Left cardiac atrium (tissue), 4 donors: ENCODE results near the gene ST8SIA4. TPM values are rescaled to one million over a fixed set of nuclear protein-coding genes. Genes with fewer than 3 reads are reported as not detected.

ENCODE experiments used
- ATAC-seq, 2 donors: fragments of 200-7000 bp; cut with Tn5 transposase; one replicate each; pipeline ENCODE4 v1.9.1; 2020; ENCODE audit warnings: mild to moderate bottlenecking in 2 of 2, moderate library complexity in 2 of 2
- DNase-seq: peaks from one replicate; pipeline ENCODE4 v3.0.0-alpha.2; 2020
- intact Hi-C, 2 donors: fragments of 100-400 bp; cut with DNase I; formaldehyde crosslinking; loops; one replicate each; pipeline versions ENCODE4 v1.14.1 to v1.15.1; 2022 to 2023
- microRNA-seq, 2 donors: library from miRNA; unstranded; fragments of <30 nt; microRNA quantifications; one replicate each; pipeline ENCODE4 v1.2.0, GENCODE V29; 2020
- total RNA-seq, 2 donors: library from RNA; stranded (reverse); fragmentation: NEBNext Ultra II Directional; extraction: Animal tissue kit (Norgen Biotek cat#: 25700); gene quantifications; one replicate each; pipeline ENCODE4 v1.2.1, GENCODE V29; 2021
- donor health status: DM: no; HTN: yes; CAD: no.
- donor health status: DM: no; HTN: yes; CAD: no; lungs with severe emphysema.
- donor health status: DM: yes; HTN: yes; CAD: no.
- donor health status: Dilated cardiomyopathy.

The ST8SIA4 gene
- total RNA-seq, 2 donors from 2014 or later: 4.9 to 8.1 TPM

GRCh38 chr5:100758306-100758705 is 144.8 kb downstream of the ST8SIA4 start:
- DNase-seq (no peak), ATAC-seq (no peak)
- intact Hi-C loops: no loop called here

GRCh38 chr5:100757618-100758017 is 145.5 kb downstream of the ST8SIA4 start:
- ATAC-seq (no peak), DNase-seq (no peak)
- intact Hi-C loops: no loop called here

Small RNAs within 50 kb of the gene (microRNA-seq; reads per million reads assigned to microRNA genes)
- 0 reads per million in 2 donors for gene MIR548P
